DND-41 (cell line): ENCODE data around the gene TP73.

Source experiments
- ATAC-seq: fragments of 200-7000 bp; cut with Tn5 transposase; 3 replicates; pipeline ENCODE4 v1.9.1; 2021; ENCODE audit warnings: low read depth; ENCODE audit not compliant: insufficient read depth
- DNase-seq: peaks from one replicate; pipeline ENCODE4 v3.0.0-alpha.2; 2020
- H2AFZ ChIP-seq: 2 replicates; pipeline ENCODE4 v1.6.0; 2012; ENCODE audit warnings: low read depth, low read length
- H3K27ac ChIP-seq: 2 replicates; pipeline ENCODE4 v1.5.1; 2012; ENCODE audit warnings: low read length, inconsistent platforms
- H3K27me3 ChIP-seq: fragments of 200-600 bp; sonication (generic); 2 replicates; pipeline ENCODE4 v1.6.0; 2012; ENCODE audit warnings: low read length, mild to moderate bottlenecking, inconsistent platforms; ENCODE audit not compliant: insufficient read depth, poor library complexity
- H3K36me3 ChIP-seq: 2 replicates; pipeline ENCODE4 v1.5.1; 2012; ENCODE audit warnings: low read length, inconsistent platforms; ENCODE audit not compliant: insufficient read depth
- H3K4me1 ChIP-seq: 2 replicates; pipeline ENCODE4 v1.5.1; 2012; ENCODE audit warnings: mild to moderate bottlenecking, low read length; ENCODE audit not compliant: insufficient read depth
- H3K4me2 ChIP-seq: 2 replicates; pipeline ENCODE4 v1.6.0; 2012; ENCODE audit warnings: mild to moderate bottlenecking, moderate library complexity, low read length, inconsistent platforms; ENCODE audit not compliant: insufficient read depth
- H3K4me3 ChIP-seq, 2 experiments: fragments of 200-600 bp in 1 of 2; shearing (Covaris generic) in 1 of 2; 2 replicates each; pipeline ENCODE4 v1.5.1; 2012 to 2016; ENCODE audit warnings: inconsistent platforms in 2 of 2, low read length in 2 of 2, mild to moderate bottlenecking in 2 of 2, low read depth in 1 of 2, moderate library complexity in 1 of 2
- H3K79me2 ChIP-seq: 2 replicates; pipeline ENCODE4 v1.6.0; 2012; ENCODE audit warnings: low read length, inconsistent platforms; ENCODE audit not compliant: insufficient read depth
- H3K9ac ChIP-seq: 2 replicates; pipeline ENCODE4 v1.6.0; 2012; ENCODE audit warnings: low read depth, mild to moderate bottlenecking, inconsistent platforms, low read length, moderate library complexity
- H3K9me3 ChIP-seq: 2 replicates; pipeline ENCODE4 v1.5.1; 2012; ENCODE audit warnings: low read length, moderate library complexity, mild to moderate bottlenecking, inconsistent platforms; ENCODE audit not compliant: insufficient read depth, severe bottlenecking
- H4K20me1 ChIP-seq: 2 replicates; pipeline ENCODE4 v1.6.0; 2012; ENCODE audit warnings: low read length; ENCODE audit not compliant: insufficient read depth
- EZH2 ChIP-seq: IDR thresholded peaks from 3 replicates; pipeline ENCODE4 v1.6.1; 2012; ENCODE audit warnings: borderline replicate concordance, low read depth, mild to moderate bottlenecking, moderate library complexity, low read length, inconsistent platforms; ENCODE audit not compliant: severe bottlenecking
- TF ChIP-seq, protein P1 (sequence below): IDR thresholded peaks from 2 replicates; pipeline ENCODE4 v1.5.1; 2012; ENCODE audit warnings: borderline replicate concordance, low read length, moderate library complexity, mild to moderate bottlenecking; ENCODE audit not compliant: poor library complexity, severe bottlenecking; ENCODE audit errors: extremely low read depth

Gene TP73

DNA sequence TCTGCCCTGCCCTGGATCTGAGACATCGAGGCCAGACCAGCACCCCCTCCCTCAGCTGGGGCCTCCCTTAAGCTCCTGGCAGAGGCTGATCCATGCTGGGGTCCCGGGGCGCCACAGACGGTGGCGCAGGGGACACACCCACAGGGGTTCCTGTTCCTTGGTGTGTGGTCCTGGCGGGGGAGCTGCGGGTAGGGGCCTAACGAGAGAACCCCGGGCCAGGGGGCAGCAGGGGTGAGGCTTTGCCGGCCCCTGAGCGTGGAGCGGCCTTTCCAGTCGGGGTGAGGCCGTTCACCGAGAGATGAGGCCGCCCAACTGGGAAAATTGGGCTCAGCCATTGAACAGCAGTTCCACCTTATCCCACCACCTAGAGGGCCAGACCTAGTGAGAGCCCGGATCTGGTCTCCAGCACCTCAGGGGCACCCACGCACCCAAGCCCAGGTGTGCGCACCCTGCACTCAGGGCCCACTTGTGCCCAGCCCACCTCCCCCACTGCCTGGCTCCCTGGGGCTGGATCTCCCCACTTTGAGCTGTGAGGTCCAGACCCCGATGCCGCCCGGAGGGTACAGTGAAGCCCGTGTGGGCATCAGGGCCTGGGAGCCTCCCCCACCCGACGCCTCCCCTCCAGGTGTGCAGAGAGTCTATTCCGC lies 54.5 kb downstream of the TP73 start:
- TF ChIP-seq, protein P1, sequence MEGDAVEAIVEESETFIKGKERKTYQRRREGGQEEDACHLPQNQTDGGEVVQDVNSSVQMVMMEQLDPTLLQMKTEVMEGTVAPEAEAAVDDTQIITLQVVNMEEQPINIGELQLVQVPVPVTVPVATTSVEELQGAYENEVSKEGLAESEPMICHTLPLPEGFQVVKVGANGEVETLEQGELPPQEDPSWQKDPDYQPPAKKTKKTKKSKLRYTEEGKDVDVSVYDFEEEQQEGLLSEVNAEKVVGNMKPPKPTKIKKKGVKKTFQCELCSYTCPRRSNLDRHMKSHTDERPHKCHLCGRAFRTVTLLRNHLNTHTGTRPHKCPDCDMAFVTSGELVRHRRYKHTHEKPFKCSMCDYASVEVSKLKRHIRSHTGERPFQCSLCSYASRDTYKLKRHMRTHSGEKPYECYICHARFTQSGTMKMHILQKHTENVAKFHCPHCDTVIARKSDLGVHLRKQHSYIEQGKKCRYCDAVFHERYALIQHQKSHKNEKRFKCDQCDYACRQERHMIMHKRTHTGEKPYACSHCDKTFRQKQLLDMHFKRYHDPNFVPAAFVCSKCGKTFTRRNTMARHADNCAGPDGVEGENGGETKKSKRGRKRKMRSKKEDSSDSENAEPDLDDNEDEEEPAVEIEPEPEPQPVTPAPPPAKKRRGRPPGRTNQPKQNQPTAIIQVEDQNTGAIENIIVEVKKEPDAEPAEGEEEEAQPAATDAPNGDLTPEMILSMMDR = no peak
- TF ChIP-seq EZH2 = no peak
- peaks cover 40% of the 10 kb centered on the region for H3K36me3 ChIP-seq
- no peak overlapping the region for H3K4me3 ChIP-seq
- no peak overlapping the region for H3K9ac ChIP-seq
- H3K4me2 ChIP-seq = no peak overlapping the region
- H3K27me3 ChIP-seq = no peaks in the 10 kb centered on the region
- peaks cover 47% of the 10 kb centered on the region for H4K20me1 ChIP-seq
- ATAC-seq (no peak), DNase-seq (no peak)
- no peak overlapping the region for H3K27ac ChIP-seq
- no peak overlapping the region for H2AFZ ChIP-seq
- H3K4me1 ChIP-seq = no peaks in the 10 kb centered on the region
- no peaks in the 10 kb centered on the region for H3K9me3 ChIP-seq
- no peaks in the 10 kb centered on the region for H3K79me2 ChIP-seq

DNA sequence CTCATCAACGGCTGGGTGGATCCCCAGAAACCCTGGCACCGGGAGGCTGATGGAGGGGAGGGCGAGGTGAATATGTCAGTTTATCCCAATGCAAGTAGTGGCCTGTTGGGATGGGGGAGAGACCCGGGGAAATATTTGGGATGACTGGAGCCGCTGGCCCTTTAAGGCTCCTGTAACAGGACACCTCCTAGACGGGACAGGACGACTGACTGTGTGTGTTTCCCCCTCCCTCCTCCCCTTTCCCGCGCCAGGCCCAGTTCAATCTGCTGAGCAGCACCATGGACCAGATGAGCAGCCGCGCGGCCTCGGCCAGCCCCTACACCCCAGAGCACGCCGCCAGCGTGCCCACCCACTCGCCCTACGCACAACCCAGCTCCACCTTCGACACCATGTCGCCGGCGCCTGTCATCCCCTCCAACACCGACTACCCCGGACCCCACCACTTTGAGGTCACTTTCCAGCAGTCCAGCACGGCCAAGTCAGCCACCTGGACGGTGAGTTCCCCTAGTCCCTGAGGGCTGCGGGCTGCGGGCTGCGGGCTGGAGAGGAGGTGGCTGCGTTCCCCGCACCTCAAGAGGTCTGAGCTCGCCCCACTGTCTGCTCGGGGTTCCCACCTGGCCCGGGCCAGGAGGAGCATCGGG lies 55.1 kb downstream of the TP73 start:
- Histone ChIP-seq H3K4me2 (no peak overlapping the region), H4K20me1 (peaks cover 45% of the 10 kb centered on the region), H3K4me1 (no peaks in the 10 kb centered on the region), H3K27ac (no peak overlapping the region), H3K36me3 (peaks cover 43% of the 10 kb centered on the region), H2AFZ (no peak overlapping the region), H3K9me3 (no peaks in the 10 kb centered on the region), H3K9ac (no peak overlapping the region), H3K4me3 (no peak overlapping the region), H3K27me3 (no peaks in the 10 kb centered on the region), H3K79me2 (no peaks in the 10 kb centered on the region)
- no peak for DNase-seq
- no peak for ATAC-seq
- TF ChIP-seq, protein P1 = no peak
- TF ChIP-seq EZH2 = no peak

DNA sequence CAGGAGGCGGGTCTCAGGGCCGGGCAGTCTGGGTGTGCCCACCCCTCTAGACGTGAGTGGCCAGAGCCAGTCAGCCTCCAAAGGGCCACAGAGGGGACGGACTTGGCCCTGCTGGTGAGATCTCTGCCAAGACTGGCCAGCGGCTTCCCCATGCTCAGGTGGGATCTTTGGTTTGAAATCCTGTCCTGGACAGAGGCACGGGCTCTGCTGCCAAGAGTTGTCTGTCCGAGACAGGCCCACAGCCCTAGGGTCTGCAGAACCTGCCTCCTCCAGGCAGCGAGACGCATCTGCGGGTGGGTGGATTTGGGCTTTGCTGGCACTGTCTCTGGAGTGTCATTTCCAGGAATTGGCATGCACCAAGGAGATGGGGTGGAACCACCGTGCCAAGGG lies 55.6 kb downstream of the TP73 start:
- Histone ChIP-seq H3K9ac (no peak overlapping the region), H3K79me2 (no peaks in the 10 kb centered on the region), H3K4me3 (no peak overlapping the region), H3K4me2 (no peak overlapping the region), H3K36me3 (peaks cover 43% of the 10 kb centered on the region), H4K20me1 (peaks cover 45% of the 10 kb centered on the region), H2AFZ (no peak overlapping the region), H3K4me1 (no peaks in the 10 kb centered on the region), H3K27ac (no peak overlapping the region), H3K27me3 (no peaks in the 10 kb centered on the region), H3K9me3 (no peaks in the 10 kb centered on the region)
- DNase-seq (no peak), ATAC-seq (no peak)
- no peak for TF ChIP-seq EZH2
- TF ChIP-seq, protein P1 = no peak
